IMR-90 (cell line): ENCODE results near the gene SLAMF6. TPM values are rescaled to one million over a fixed set of nuclear protein-coding genes. Genes with fewer than 3 reads are reported as not detected.

Source experiments
- ATAC-seq: fragments of 200-7000 bp; cut with Tn5 transposase; 2 replicates; pipeline ENCODE4 v1.9.1; 2020; ENCODE audit warnings: low read depth, mild to moderate bottlenecking, moderate library complexity
- BruUV-seq: library from RNA; stranded (reverse); fragments of 400-500 nt; replicated peaks from 2 replicates; lab custom pipeline; 2021; lab: Mats Ljungman, UMichigan
- CTCF ChIA-PET: fragments of 300-600 bp; formaldehyde crosslinking; extraction: SDS; loops from one replicate; lab custom pipeline; 2021; ENCODE audit warnings: antibody characterized with exemption; lab: Yijun Ruan, JAX
- POLR2A ChIA-PET: fragments of 300-600 bp; sonication (Branson Sonifier 250); formaldehyde crosslinking; loops from one replicate; lab custom pipeline; 2022; ENCODE audit warnings: antibody characterized with exemption; ENCODE audit not compliant: unreplicated experiment; lab: Charles Lee
- DNase-seq: peaks from one replicate; pipeline ENCODE4 v3.0.0; 2013
- H2AFZ ChIP-seq: replicated peaks from 2 replicates; pipeline ENCODE3; 2013; ENCODE audit warnings: low read length, mild to moderate bottlenecking; ENCODE audit not compliant: poor library complexity
- H2AK5ac ChIP-seq: 2 replicates; pipeline ENCODE4 v1.6.1; 2013; ENCODE audit warnings: low read depth, low read length, inconsistent platforms
- H2AK9ac ChIP-seq: replicated peaks from 2 replicates; pipeline ENCODE3; 2013; ENCODE audit warnings: mild to moderate bottlenecking, low read depth, low read length, moderate library complexity; ENCODE audit not compliant: poor library complexity
- H2BK120ac ChIP-seq: 2 replicates; pipeline ENCODE4 v1.6.1; 2013; ENCODE audit warnings: low read depth, low read length, inconsistent platforms
- H2BK15ac ChIP-seq: 3 replicates; pipeline ENCODE4 v1.6.1; 2013; ENCODE audit warnings: low read depth, low read length, inconsistent platforms
- H2BK20ac ChIP-seq: 2 replicates; pipeline ENCODE4 v1.6.1; 2013; ENCODE audit warnings: low read depth, mild to moderate bottlenecking, inconsistent platforms, low read length, moderate library complexity
- H2BK5ac ChIP-seq: 2 replicates; pipeline ENCODE4 v1.6.1; 2013; ENCODE audit warnings: mild to moderate bottlenecking, low read depth, low read length, inconsistent platforms; ENCODE audit not compliant: poor library complexity, severe bottlenecking
- H3K14ac ChIP-seq: replicated peaks from 2 replicates; pipeline ENCODE4 v1.6.1; 2013; ENCODE audit warnings: low read depth, low read length, inconsistent platforms
- H3K18ac ChIP-seq: 2 replicates; pipeline ENCODE4 v1.6.1; 2013; ENCODE audit warnings: low read depth, low read length, control low read depth
- H3K23ac ChIP-seq: 2 replicates; pipeline ENCODE4 v1.6.1; 2013; ENCODE audit warnings: low read depth, low read length, inconsistent platforms
- H3K27ac ChIP-seq: 2 replicates; pipeline ENCODE4 v1.5.1; 2013; ENCODE audit warnings: mild to moderate bottlenecking, control low read depth, low read length; ENCODE audit not compliant: insufficient read depth
- H3K27me3 ChIP-seq: 2 replicates; pipeline ENCODE4 v1.6.1; 2013; ENCODE audit warnings: low read length; ENCODE audit not compliant: control insufficient read depth, insufficient read depth
- H3K36me3 ChIP-seq: 2 replicates; pipeline ENCODE4 v1.6.1; 2013; ENCODE audit warnings: low read length, mixed read lengths; ENCODE audit not compliant: control insufficient read depth, insufficient read depth
- H3K4ac ChIP-seq: 2 replicates; pipeline ENCODE4 v1.6.1; 2013; ENCODE audit warnings: low read depth, low read length, inconsistent platforms
- H3K4me1 ChIP-seq: 2 replicates; pipeline ENCODE4 v1.6.1; 2013; ENCODE audit warnings: low read length, mixed read lengths; ENCODE audit not compliant: control insufficient read depth, insufficient read depth
- H3K4me2 ChIP-seq: 2 replicates; pipeline ENCODE4 v1.6.1; 2013; ENCODE audit warnings: low read depth, mild to moderate bottlenecking, control low read depth, low read length, moderate library complexity
- H3K4me3 ChIP-seq: 2 replicates; pipeline ENCODE4 v1.5.1; 2013; ENCODE audit warnings: low read depth, mild to moderate bottlenecking, control low read depth, low read length, moderate library complexity; ENCODE audit not compliant: insufficient read depth
- H3K56ac ChIP-seq: 2 replicates; pipeline ENCODE4 v1.6.1; 2013; ENCODE audit warnings: low read length, inconsistent platforms; ENCODE audit not compliant: insufficient read depth; ENCODE audit errors: extremely low read depth
- H3K79me1 ChIP-seq, 2 experiments: 2 replicates each; pipeline ENCODE4 v1.6.1; 2013; ENCODE audit warnings: low read length in 2 of 2, inconsistent platforms in 1 of 2, low read depth in 1 of 2
- H3K9ac ChIP-seq: 2 replicates; pipeline ENCODE4 v1.6.1; 2013; ENCODE audit warnings: low read depth, low read length, control low read depth
- H3K9me1 ChIP-seq: 2 replicates; pipeline ENCODE4 v1.6.1; 2013; ENCODE audit warnings: low read length, inconsistent platforms; ENCODE audit not compliant: insufficient read depth
- H3K9me3 ChIP-seq: 2 replicates; pipeline ENCODE4 v1.6.1; 2013; ENCODE audit warnings: low read length; ENCODE audit not compliant: control insufficient read depth, insufficient read depth
- H4K20me1 ChIP-seq: 2 replicates; pipeline ENCODE4 v1.6.1; 2013; ENCODE audit warnings: low read length, inconsistent platforms; ENCODE audit not compliant: insufficient read depth
- H4K5ac ChIP-seq: 2 replicates; pipeline ENCODE4 v1.6.1; 2013; ENCODE audit warnings: mild to moderate bottlenecking, low read depth, low read length, control low read depth
- H4K8ac ChIP-seq, 2 experiments: 2 replicates each; pipeline ENCODE4 v1.6.1; 2013; ENCODE audit warnings: low read depth in 2 of 2, low read length in 2 of 2, control low read depth in 1 of 2, inconsistent platforms in 1 of 2
- H4K91ac ChIP-seq: 2 replicates; pipeline ENCODE4 v1.6.1; 2013; ENCODE audit warnings: low read depth, low read length, inconsistent platforms; ENCODE audit not compliant: insufficient read depth
- BHLHE40 ChIP-seq: fragments of 150-350 bp; IDR thresholded peaks from 2 replicates; pipeline ENCODE4 v1.6.1; 2016; ENCODE audit warnings: mild to moderate bottlenecking, low read depth, low read length
- CHD1 ChIP-seq: IDR thresholded peaks from 2 replicates; pipeline ENCODE4 v1.6.1; 2012; ENCODE audit warnings: low read depth, low read length, improper control_type of control experiment
- FOS ChIP-seq: fragments of 150-350 bp; IDR thresholded peaks from 2 replicates; pipeline ENCODE4 v1.6.1; 2016; ENCODE audit warnings: low read depth, low read length
- MAFK ChIP-seq: IDR thresholded peaks from 2 replicates; pipeline ENCODE4 v1.6.1; 2012; ENCODE audit warnings: low read depth, low read length, improper control_type of control experiment
- MAZ ChIP-seq: IDR thresholded peaks from 2 replicates; pipeline ENCODE4 v1.6.1; 2012; ENCODE audit warnings: low read depth, mild to moderate bottlenecking, low read length, improper control_type of control experiment, moderate library complexity, borderline replicate concordance
- MXI1 ChIP-seq: IDR thresholded peaks from 2 replicates; pipeline ENCODE4 v1.6.1; 2012; ENCODE audit warnings: low read depth, mild to moderate bottlenecking, low read length, moderate library complexity, borderline replicate concordance
- NFE2L2 ChIP-seq: fragments of 150-350 bp; IDR thresholded peaks from 2 replicates; pipeline ENCODE4 v1.6.1; 2016; ENCODE audit warnings: low read depth, mild to moderate bottlenecking, low read length
- POLR2A ChIP-seq: IDR thresholded peaks from 2 replicates; pipeline ENCODE4 v1.6.1; 2012; ENCODE audit warnings: mild to moderate bottlenecking, low read depth, low read length
- RAD21 ChIP-seq: IDR thresholded peaks from 2 replicates; pipeline ENCODE4 v1.6.1; 2012; ENCODE audit warnings: low read length, improper control_type of control experiment
- RCOR1 ChIP-seq: IDR thresholded peaks from 2 replicates; pipeline ENCODE4 v1.6.1; 2012; ENCODE audit warnings: mild to moderate bottlenecking, low read length, improper control_type of control experiment; ENCODE audit not compliant: insufficient replicate concordance
- RFX5 ChIP-seq: IDR thresholded peaks from 2 replicates; pipeline ENCODE4 v1.8.0; 2012; ENCODE audit warnings: low read depth, mild to moderate bottlenecking, low read length, moderate library complexity
- SMC3 ChIP-seq: fragments of 150-350 bp; IDR thresholded peaks from 2 replicates; pipeline ENCODE4 v1.6.1; 2016; ENCODE audit warnings: low read depth, mild to moderate bottlenecking, antibody characterized with exemption, low read length, moderate library complexity
- WGBS, 2 experiments: methylation state at CpG; one replicate each; pipeline versions ENCODE4 v1.1.5 to v1.1.7; 2013; ENCODE audit warnings: missing lambda C conversion rate in 2 of 2; ENCODE audit not compliant: insufficient read length in 1 of 2; ENCODE audit errors: extremely low coverage in 2 of 2; 5-methylcytosine and 5-hydroxymethylcytosine counted together
- dilution Hi-C: fragments of 300-500 bp; cut with HindIII; formaldehyde crosslinking; loops from one replicate; pipeline ENCODE4 v1.14.3; 2018; ENCODE audit warnings: low sequenced_read_pairs; ENCODE audit not compliant: unreplicated experiment
- in situ Hi-C: fragments of 300-500 bp; cut with MboI; formaldehyde crosslinking; loops from 3 replicates; pipeline ENCODE4 v1.14.3; 2019; ENCODE audit warnings: low sequenced_read_pairs, inconsistent platforms, mixed read lengths
- intact Hi-C: fragments of 100-400 bp; cut with micrococcal nuclease; formaldehyde crosslinking; loops from 2 replicates; pipeline ENCODE4 v1.10.0; 2022
- polyA plus RNA-seq, 3 experiments: library from polyadenylated mRNA; depleted of rRNA; stranded (reverse); fragments of >200 nt; gene quantifications; 2 replicates each; pipeline ENCODE4 v1.2.3, GENCODE V29; 2012; ENCODE audit warnings: low replicate concordance in 1 of 3
- total RNA-seq: library from RNA; depleted of rRNA; stranded (reverse); fragments of >200 nt; gene quantifications from 2 replicates; pipeline ENCODE4 v1.2.3, GENCODE V29; 2012
- TF ChIP-seq, protein P1 (sequence below): fragments of 150-350 bp; IDR thresholded peaks from 2 replicates; pipeline ENCODE4 v1.6.1; 2017; ENCODE audit warnings: mild to moderate bottlenecking, antibody characterized with exemption, low read length, low read depth
- TF ChIP-seq, protein P2 (sequence below): fragments of 150-350 bp; IDR thresholded peaks from 2 replicates; pipeline ENCODE4 v1.6.1; 2016; ENCODE audit warnings: low read depth, mild to moderate bottlenecking, low read length, moderate library complexity, borderline replicate concordance
- TF ChIP-seq, protein P3 (sequence below): conservative IDR thresholded peaks from 2 replicates; pipeline ENCODE4 v1.5.1; 2012; ENCODE audit warnings: mild to moderate bottlenecking, low read depth, low read length, improper control_type of control experiment

Gene SLAMF6
- total and polyA plus RNA-seq, 2 of the 4 experiments (the other 2 are of a cell fraction), result not detected

DNA sequence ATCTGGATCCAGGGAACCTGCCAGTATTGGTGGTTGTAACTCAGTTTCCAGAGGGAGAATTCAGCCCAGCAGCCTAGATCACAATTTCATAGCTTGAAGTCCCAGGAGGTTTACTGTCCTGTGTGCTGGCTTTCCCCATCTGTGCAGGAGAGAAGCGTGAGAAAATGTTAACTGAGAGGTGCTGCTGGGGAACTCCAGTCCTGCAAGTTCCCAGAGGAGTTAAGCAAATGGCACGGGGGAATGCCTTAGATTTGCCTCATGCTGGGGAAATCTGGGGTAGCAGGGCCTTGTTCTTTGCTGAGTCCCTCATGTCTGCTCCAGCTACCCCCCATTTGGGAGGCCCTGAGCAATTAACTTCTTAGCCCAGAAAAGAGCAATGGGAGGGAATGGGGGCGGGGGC lies 25.1 kb upstream of the SLAMF6 start:
- BruUV-seq, result no TSS peak
- Histone ChIP-seq H2AK5ac (no peak overlapping the region), H3K9me1 (no peaks in the 10 kb centered on the region), H3K4ac (no peak overlapping the region), H3K4me3 (no peak overlapping the region), H3K27ac (no peak overlapping the region), H3K36me3 (no peaks in the 10 kb centered on the region), H3K79me1 (no peaks in the 10 kb centered on the region), H3K23ac (no peak overlapping the region), H3K18ac (no peak overlapping the region), H2BK5ac (no peak overlapping the region), H2AFZ (no peak overlapping the region), H4K91ac (no peak overlapping the region), H3K14ac (no peak overlapping the region), H3K27me3 (no peaks in the 10 kb centered on the region), H3K9ac (no peak overlapping the region), H4K8ac (no peak overlapping the region), H2AK9ac (no peak overlapping the region), H4K20me1 (no peaks in the 10 kb centered on the region), H2BK120ac (no peak overlapping the region), H2BK15ac (no peak overlapping the region), H3K9me3 (no peaks in the 10 kb centered on the region), H3K4me2 (no peak overlapping the region), H4K5ac (no peak overlapping the region), H3K4me1 (no peaks in the 10 kb centered on the region), H2BK20ac (no peak overlapping the region), H3K56ac (no peak overlapping the region)
- ATAC-seq (no peak), DNase-seq (no peak)
- ChIA-PET CTCF (no interaction called here), POLR2A (no interaction called here)
- intact Hi-C loops, result no loop called here
- WGBS, 2 experiments, result no CpG with 5 or more reads among the region's 3 CpGs
- TF ChIP-seq, protein P1, sequence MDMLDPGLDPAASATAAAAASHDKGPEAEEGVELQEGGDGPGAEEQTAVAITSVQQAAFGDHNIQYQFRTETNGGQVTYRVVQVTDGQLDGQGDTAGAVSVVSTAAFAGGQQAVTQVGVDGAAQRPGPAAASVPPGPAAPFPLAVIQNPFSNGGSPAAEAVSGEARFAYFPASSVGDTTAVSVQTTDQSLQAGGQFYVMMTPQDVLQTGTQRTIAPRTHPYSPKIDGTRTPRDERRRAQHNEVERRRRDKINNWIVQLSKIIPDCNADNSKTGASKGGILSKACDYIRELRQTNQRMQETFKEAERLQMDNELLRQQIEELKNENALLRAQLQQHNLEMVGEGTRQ, result no peak
- TF ChIP-seq, protein P2, sequence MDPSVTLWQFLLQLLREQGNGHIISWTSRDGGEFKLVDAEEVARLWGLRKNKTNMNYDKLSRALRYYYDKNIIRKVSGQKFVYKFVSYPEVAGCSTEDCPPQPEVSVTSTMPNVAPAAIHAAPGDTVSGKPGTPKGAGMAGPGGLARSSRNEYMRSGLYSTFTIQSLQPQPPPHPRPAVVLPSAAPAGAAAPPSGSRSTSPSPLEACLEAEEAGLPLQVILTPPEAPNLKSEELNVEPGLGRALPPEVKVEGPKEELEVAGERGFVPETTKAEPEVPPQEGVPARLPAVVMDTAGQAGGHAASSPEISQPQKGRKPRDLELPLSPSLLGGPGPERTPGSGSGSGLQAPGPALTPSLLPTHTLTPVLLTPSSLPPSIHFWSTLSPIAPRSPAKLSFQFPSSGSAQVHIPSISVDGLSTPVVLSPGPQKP, result no peak
- TF ChIP-seq NFE2L2 (no peak), RAD21 (no peak), SMC3 (no peak), RCOR1 (no peak), BHLHE40 (no peak), POLR2A (no peak), FOS (no peak), MXI1 (no peak), MAZ (no peak), RFX5 (no peak), MAFK (no peak), CHD1 (no peak)
- TF ChIP-seq, protein P3, sequence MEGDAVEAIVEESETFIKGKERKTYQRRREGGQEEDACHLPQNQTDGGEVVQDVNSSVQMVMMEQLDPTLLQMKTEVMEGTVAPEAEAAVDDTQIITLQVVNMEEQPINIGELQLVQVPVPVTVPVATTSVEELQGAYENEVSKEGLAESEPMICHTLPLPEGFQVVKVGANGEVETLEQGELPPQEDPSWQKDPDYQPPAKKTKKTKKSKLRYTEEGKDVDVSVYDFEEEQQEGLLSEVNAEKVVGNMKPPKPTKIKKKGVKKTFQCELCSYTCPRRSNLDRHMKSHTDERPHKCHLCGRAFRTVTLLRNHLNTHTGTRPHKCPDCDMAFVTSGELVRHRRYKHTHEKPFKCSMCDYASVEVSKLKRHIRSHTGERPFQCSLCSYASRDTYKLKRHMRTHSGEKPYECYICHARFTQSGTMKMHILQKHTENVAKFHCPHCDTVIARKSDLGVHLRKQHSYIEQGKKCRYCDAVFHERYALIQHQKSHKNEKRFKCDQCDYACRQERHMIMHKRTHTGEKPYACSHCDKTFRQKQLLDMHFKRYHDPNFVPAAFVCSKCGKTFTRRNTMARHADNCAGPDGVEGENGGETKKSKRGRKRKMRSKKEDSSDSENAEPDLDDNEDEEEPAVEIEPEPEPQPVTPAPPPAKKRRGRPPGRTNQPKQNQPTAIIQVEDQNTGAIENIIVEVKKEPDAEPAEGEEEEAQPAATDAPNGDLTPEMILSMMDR, result no peak
- in situ Hi-C loops, result no loop called here
- dilution Hi-C loops, result no loop called here
